ENCODE measurements around the gene GP1BA.
"Not testable (repeated sequence)": the region's sequence is repeated elsewhere in the genome, so short reads cannot be mapped to it uniquely, and the experiment has no call there.

The GP1BA gene

GRCh38 chr17:4901648-4902344 lies 30.3 kb upstream of the GP1BA start:
- peak; percentile 50 to 70 for DNase-seq

GRCh38 chr17:4902540-4902939 lies 29.5 kb upstream of the GP1BA start:
- DNase-seq, result no peak

GRCh38 chr17:4903051-4903818 lies 28.8 kb upstream of the GP1BA start, which contains the start of gene CHRNE:
CHRNE (minus strand) TSS chr17:4903098; CDS start chr17:4903063, 35 bp downstream.
- DNase-seq, result peak; percentile 82 to 86

- not testable (repeated sequence) for DNase-seq
Observed at GRCh38 chr17:4906642-4907041, 25.4 kb upstream of the GP1BA start.

GRCh38 chr17:4908301-4908700 lies 23.8 kb upstream of the GP1BA start:
- no peak for DNase-seq

GRCh38 chr17:4908711-4909496 lies 23.2 kb upstream of the GP1BA start:
- DNase-seq, result peak; percentile 83 to 85

- no peak for DNase-seq
Observed at GRCh38 chr17:4913994-4914393, 18.1 kb upstream of the GP1BA start.

GRCh38 chr17:4914551-4914950 lies 17.5 kb upstream of the GP1BA start:
- not testable (repeated sequence) for DNase-seq

- DNase-seq, result no peak
Observed at GRCh38 chr17:4919511-4920047, 12.5 kb upstream of the GP1BA start.

GRCh38 chr17:4920351-4921048 lies 11.6 kb upstream of the GP1BA start:
- DNase-seq, result peak in 1 of 2 donors; percentile 37

GRCh38 chr17:4921320-4921719 lies 10.8 kb upstream of the GP1BA start:
- DNase-seq, result no peak

- DNase-seq, result not testable (repeated sequence)
Observed at GRCh38 chr17:4926577-4927335, 5.3 kb upstream of the GP1BA start.

GRCh38 chr17:4928881-4929280 lies 3.2 kb upstream of the GP1BA start:
- DNase-seq, result no peak

- DNase-seq, result no peak
Observed at GRCh38 chr17:4932756-4933155, 679 bp downstream of the GP1BA start.

- no peak for DNase-seq
Observed at GRCh38 chr17:4933646-4934045, 1.6 kb downstream of the GP1BA start.

- DNase-seq, result peak; percentile 7 to 28
Observed at GRCh38 chr17:4934173-4934979, 2.3 kb downstream of the GP1BA start.

- DNase-seq, result no peak
Observed at GRCh38 chr17:4935650-4936049, 3.6 kb downstream of the GP1BA start.

GRCh38 chr17:4936436-4936835 lies 4.4 kb downstream of the GP1BA start:
- DNase-seq, result no peak

GRCh38 chr17:4937553-4937952 lies 5.5 kb downstream of the GP1BA start:
- DNase-seq, result no peak

GRCh38 chr17:4938069-4938491 lies 6.0 kb downstream of the GP1BA start:
- DNase-seq, result no peak

All from CD4-positive, alpha-beta T cell treated with Interferon alpha-2 for 1 hour (primary cell).